Caco-2 (cell line): ENCODE data around the gene RACGAP1. TPM values are rescaled to one million over a fixed set of nuclear protein-coding genes. Genes with fewer than 3 reads are reported as not detected.
"Not testable (repeated sequence)": the region's sequence is repeated elsewhere in the genome, so short reads cannot be mapped to it uniquely, and the experiment has no call there.

ENCODE experiments used
- BruUV-seq: library from RNA; stranded (reverse); fragments of 400-500 nt; replicated peaks from 2 replicates; lab custom pipeline; 2021; lab: Mats Ljungman, UMichigan
- CTCF ChIA-PET: fragments of 300-600 bp; sonication (Branson Sonifier 250); formaldehyde crosslinking; loops from one replicate; lab custom pipeline; 2022; ENCODE audit warnings: antibody characterized with exemption; lab: Charles Lee
- POLR2A ChIA-PET: fragments of 300-600 bp; sonication (Branson Sonifier 250); formaldehyde crosslinking; loops from one replicate; lab custom pipeline; 2022; ENCODE audit warnings: antibody characterized with exemption; lab: Charles Lee
- DNase-seq, 2 experiments: peaks; one replicate each; pipeline versions ENCODE4 v3.0.0 to v3.0.0-alpha.2; 2020 to 2022
- H3K27me3 ChIP-seq: replicated peaks from 2 replicates; pipeline ENCODE4 v1.6.0; 2011; ENCODE audit warnings: low read length; ENCODE audit not compliant: control insufficient read depth, insufficient read depth
- H3K36me3 ChIP-seq: 2 replicates; pipeline ENCODE4 v1.5.1; 2011; ENCODE audit warnings: low read length; ENCODE audit not compliant: control insufficient read depth, insufficient read depth
- H3K4me1 ChIP-seq: fragments of 250-450 bp; sonication (Bioruptor Pico); 2 replicates; pipeline ENCODE4 v1.5.1; 2020; ENCODE audit warnings: mild to moderate bottlenecking
- H3K4me3 ChIP-seq: 2 replicates; pipeline ENCODE4 v1.5.1; 2011; ENCODE audit warnings: low read depth, mild to moderate bottlenecking, control low read depth, low read length
- H3K9me3 ChIP-seq: fragments of 250-450 bp; sonication (Bioruptor Pico); 2 replicates; pipeline ENCODE4 v1.5.1; 2020; ENCODE audit warnings: mild to moderate bottlenecking, moderate library complexity
- H3K27ac Mint-ChIP-seq: one replicate; pipeline ENCODE4 v1.8.0; 2022; ENCODE audit warnings: mixed read lengths; ENCODE audit not compliant: unreplicated experiment
- H3K27me3 Mint-ChIP-seq: one replicate; pipeline ENCODE4 v1.8.0; 2022; ENCODE audit warnings: mixed read lengths; ENCODE audit not compliant: insufficient read depth, unreplicated experiment
- H3K36me3 Mint-ChIP-seq: one replicate; pipeline ENCODE4 v1.8.0; 2022; ENCODE audit warnings: mild to moderate bottlenecking, mixed read lengths; ENCODE audit not compliant: insufficient read depth, unreplicated experiment
- H3K4me1 Mint-ChIP-seq: one replicate; pipeline ENCODE4 v1.8.0; 2022; ENCODE audit warnings: low read depth, mixed read lengths; ENCODE audit not compliant: unreplicated experiment
- H3K4me3 Mint-ChIP-seq: one replicate; pipeline ENCODE4 v1.8.0; 2022; ENCODE audit warnings: mild to moderate bottlenecking, moderate library complexity, mixed read lengths; ENCODE audit not compliant: unreplicated experiment
- H3K9me3 Mint-ChIP-seq: one replicate; pipeline ENCODE4 v1.8.0; 2022; ENCODE audit warnings: mixed read lengths; ENCODE audit not compliant: unreplicated experiment
- intact Hi-C: fragments of 100-400 bp; cut with micrococcal nuclease; formaldehyde crosslinking; loops from one replicate; pipeline ENCODE4 v1.10.0; 2022; ENCODE audit not compliant: unreplicated experiment
- total RNA-seq: library from RNA; stranded (reverse); gene quantifications from 2 replicates; pipeline ENCODE4 v1.2.3, GENCODE V29; 2022
- TF ChIP-seq, protein P1 (sequence below), 2 experiments: fragments of 200-600 bp in 1 of 2; IDR thresholded peaks; 1 replicate in 1 of 2; 2 replicates in 1 of 2; pipeline versions ENCODE4 v1.5.1 to v1.8.0; 2011 to 2022; ENCODE audit warnings: antibody characterized with exemption in 1 of 2, control low read depth in 1 of 2, inconsistent platforms in 1 of 2, low read depth in 1 of 2, low read length in 1 of 2, mild to moderate bottlenecking in 1 of 2, moderate library complexity in 1 of 2; ENCODE audit not compliant: insufficient read depth in 1 of 2, severe bottlenecking in 1 of 2, unreplicated experiment in 1 of 2

RACGAP1 gene
- total RNA-seq, 1 experiment from 2014 or later, result 131 TPM

- TF ChIP-seq, protein P1, sequence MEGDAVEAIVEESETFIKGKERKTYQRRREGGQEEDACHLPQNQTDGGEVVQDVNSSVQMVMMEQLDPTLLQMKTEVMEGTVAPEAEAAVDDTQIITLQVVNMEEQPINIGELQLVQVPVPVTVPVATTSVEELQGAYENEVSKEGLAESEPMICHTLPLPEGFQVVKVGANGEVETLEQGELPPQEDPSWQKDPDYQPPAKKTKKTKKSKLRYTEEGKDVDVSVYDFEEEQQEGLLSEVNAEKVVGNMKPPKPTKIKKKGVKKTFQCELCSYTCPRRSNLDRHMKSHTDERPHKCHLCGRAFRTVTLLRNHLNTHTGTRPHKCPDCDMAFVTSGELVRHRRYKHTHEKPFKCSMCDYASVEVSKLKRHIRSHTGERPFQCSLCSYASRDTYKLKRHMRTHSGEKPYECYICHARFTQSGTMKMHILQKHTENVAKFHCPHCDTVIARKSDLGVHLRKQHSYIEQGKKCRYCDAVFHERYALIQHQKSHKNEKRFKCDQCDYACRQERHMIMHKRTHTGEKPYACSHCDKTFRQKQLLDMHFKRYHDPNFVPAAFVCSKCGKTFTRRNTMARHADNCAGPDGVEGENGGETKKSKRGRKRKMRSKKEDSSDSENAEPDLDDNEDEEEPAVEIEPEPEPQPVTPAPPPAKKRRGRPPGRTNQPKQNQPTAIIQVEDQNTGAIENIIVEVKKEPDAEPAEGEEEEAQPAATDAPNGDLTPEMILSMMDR (IDR thresholded peaks at IDR 0.05; ENCODE audit: insufficient read depth in 1 of 2, low read depth in 1 of 2, low read length in 1 of 2, severe bottlenecking in 1 of 2, unreplicated experiment in 1 of 2), result no peak
- H3K36me3 Mint-ChIP-seq, result peaks cover 64% of the 10 kb centered on the region
- no peak overlapping the region for H3K27ac Mint-ChIP-seq
- H3K9me3 ChIP-seq, result no peaks in the 10 kb centered on the region
- CTCF ChIA-PET, result interaction anchor here (1.4 kb wide), 1 partner anchor 22 kb away, joined by 3 read pairs; no protein-coding TSS in a partner anchor
- H3K36me3 ChIP-seq, result no peaks in the 10 kb centered on the region; the same call in 1 of the 2 replicates
- H3K27me3 Mint-ChIP-seq, result no peaks in the 10 kb centered on the region
- no TSS peak for BruUV-seq
- POLR2A ChIA-PET, result no interaction called here
- H3K4me1 Mint-ChIP-seq, result no peaks in the 10 kb centered on the region
- H3K4me1 ChIP-seq, result no peaks in the 10 kb centered on the region
- no peaks in the 10 kb centered on the region for H3K9me3 Mint-ChIP-seq
- H3K4me3 ChIP-seq, result no peak overlapping the region
- H3K27me3 ChIP-seq, result no peaks in the 10 kb centered on the region
- intact Hi-C loops, result no loop called here
- H3K4me3 Mint-ChIP-seq, result no peak overlapping the region
- DNase-seq, result no peak
Observed at GRCh38 chr12:49987625-49988303, 37.5 kb downstream of the RACGAP1 start.

GRCh38 chr12:49986476-49986875 is 38.8 kb downstream of the RACGAP1 start:
- H3K36me3 ChIP-seq, H3K9me3 Mint-ChIP-seq, DNase-seq, H3K4me1 ChIP-seq, H3K4me1 Mint-ChIP-seq, H3K9me3 ChIP-seq, POLR2A ChIA-PET, H3K27me3 Mint-ChIP-seq, H3K4me3 ChIP-seq, H3K4me3 Mint-ChIP-seq, H3K27me3 ChIP-seq, BruUV-seq, H3K27ac Mint-ChIP-seq, intact Hi-C loops: not testable (repeated sequence)
- H3K36me3 Mint-ChIP-seq, result peaks cover 52% of the 10 kb centered on the region
- CTCF ChIA-PET, result interaction anchor here (1.7 kb wide), 1 partner anchor 20 kb away, joined by 4 read pairs; no protein-coding TSS in a partner anchor

DNA sequence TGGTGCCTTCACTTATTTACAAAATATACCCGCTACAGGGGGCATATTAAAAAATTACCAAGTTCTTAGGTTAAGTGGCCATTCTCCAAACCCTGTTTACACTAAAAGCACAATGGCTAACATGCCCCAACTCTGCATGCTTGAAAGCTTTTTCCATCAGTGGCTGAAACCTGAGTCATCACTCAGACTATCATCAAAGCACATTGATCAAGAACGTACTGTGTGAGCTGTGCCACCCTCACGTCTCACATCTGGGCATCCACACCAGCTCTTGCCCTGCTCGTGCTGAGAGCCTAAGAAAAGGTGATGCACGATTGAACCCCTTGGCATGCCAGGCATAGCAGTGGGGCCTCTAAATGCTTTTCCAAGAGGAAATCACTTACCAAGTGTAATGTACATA is 39.3 kb downstream of the RACGAP1 start:
- H3K36me3 Mint-ChIP-seq, result peaks cover 50% of the 10 kb centered on the region
- no peaks in the 10 kb centered on the region for H3K27me3 Mint-ChIP-seq
- TF ChIP-seq, protein P1 (IDR thresholded peaks at IDR 0.05; ENCODE audit: insufficient read depth in 1 of 2, low read depth in 1 of 2, low read length in 1 of 2, severe bottlenecking in 1 of 2, unreplicated experiment in 1 of 2), result no peak
- POLR2A ChIA-PET, result no interaction called here
- Histone ChIP-seq H3K9me3 (no peaks in the 10 kb centered on the region), H3K4me3 (no peak overlapping the region), H3K4me1 (peaks cover 10% of the 10 kb centered on the region), H3K36me3 (no peaks in the 10 kb centered on the region; the same call in 1 of the 2 replicates), H3K27me3 (no peaks in the 10 kb centered on the region)
- no peaks in the 10 kb centered on the region for H3K9me3 Mint-ChIP-seq
- intact Hi-C loops, result no loop called here
- H3K4me1 Mint-ChIP-seq, result peaks cover 3% of the 10 kb centered on the region
- BruUV-seq, result no TSS peak
- no peak overlapping the region for H3K4me3 Mint-ChIP-seq
- no peak for DNase-seq
- no peak overlapping the region for H3K27ac Mint-ChIP-seq
- CTCF ChIA-PET, result interaction anchor here (1.7 kb wide), 1 partner anchor 20 kb away, joined by 4 read pairs; no protein-coding TSS in a partner anchor
